HK-2 (cell line): ENCODE data around the gene UNC5B.

Experiments
- DNase-seq: peaks from one replicate; pipeline ENCODE4 v3.0.0-alpha.2; 2018; ENCODE audit not compliant: unreplicated experiment

The UNC5B gene

GRCh38 chr10:71239946-71240795 lies 27.8 kb downstream of the UNC5B start:
- no peak for DNase-seq

- no peak for DNase-seq
These were observed 28.9 kb downstream of the UNC5B start for GRCh38 chr10:71241114-71241829.

- no peak for DNase-seq
These were observed 29.7 kb downstream of the UNC5B start for GRCh38 chr10:71241830-71242621.

- no peak for DNase-seq
These were observed 30.2 kb downstream of the UNC5B start for GRCh38 chr10:71242622-71243009.

GRCh38 chr10:71243756-71244395 lies 31.5 kb downstream of the UNC5B start:
- no peak for DNase-seq

- no peak for DNase-seq
These were observed 32.4 kb downstream of the UNC5B start for GRCh38 chr10:71244431-71245419.

- no peak for DNase-seq
These were observed 33.3 kb downstream of the UNC5B start for GRCh38 chr10:71245420-71246325.

- DNase-seq: no peak
These were observed 34.4 kb downstream of the UNC5B start for GRCh38 chr10:71246591-71247413.

- DNase-seq: no peak
These were observed 35.0 kb downstream of the UNC5B start for GRCh38 chr10:71247414-71247705.

GRCh38 chr10:71247804-71248203 lies 35.4 kb downstream of the UNC5B start:
- no peak for DNase-seq

GRCh38 chr10:71248210-71248609 lies 35.8 kb downstream of the UNC5B start:
- no peak for DNase-seq

- DNase-seq: no peak
These were observed 37.6 kb downstream of the UNC5B start for GRCh38 chr10:71249996-71250395.

- DNase-seq: no peak
These were observed 38.0 kb downstream of the UNC5B start for GRCh38 chr10:71250405-71250804.

GRCh38 chr10:71250842-71251241 lies 38.5 kb downstream of the UNC5B start:
- no peak for DNase-seq

- DNase-seq: no peak
These were observed 38.9 kb downstream of the UNC5B start for GRCh38 chr10:71251319-71251718.

- DNase-seq: no peak
These were observed 39.9 kb downstream of the UNC5B start for GRCh38 chr10:71252220-71252619.

- no peak for DNase-seq
These were observed 41.8 kb downstream of the UNC5B start for GRCh38 chr10:71253981-71254818.
